OCI-LY1 (cell line): ENCODE data around the gene UBR3.

Source experiments
- CTCF ChIP-seq: fragments of 200-600 bp; sonication (generic), shearing (Covaris generic); IDR thresholded peaks from 2 replicates; pipeline ENCODE4 v1.5.1; 2017; ENCODE audit warnings: mild to moderate bottlenecking, antibody characterized with exemption, low read length, moderate library complexity, mixed read lengths
- EZH2 ChIP-seq: fragments of 200-600 bp; sonication (generic), shearing (Covaris generic); IDR thresholded peaks from 2 replicates; pipeline ENCODE4 v1.8.0; 2017; ENCODE audit warnings: borderline replicate concordance, mixed run types, mild to moderate bottlenecking, antibody characterized with exemption, low read length, moderate library complexity, mixed read lengths

GRCh38 chr2:169900686-169901085, 73.4 kb downstream of the UBR3 start:
- TF ChIP-seq CTCF (no peak), EZH2 (no peak)
